GM12865 (cell line): ENCODE results near the gene PTPRR.

ENCODE experiments used
- DNase-seq: peaks from one replicate; pipeline ENCODE4 v3.0.0; 2010; ENCODE audit warnings: low read depth
- H3K4me3 ChIP-seq: 2 replicates; pipeline ENCODE4 v1.5.1; 2011; ENCODE audit warnings: mild to moderate bottlenecking, low read depth, low read length, control low read depth
- CTCF ChIP-seq: IDR thresholded peaks from 2 replicates; pipeline ENCODE4 v1.5.1; 2011; ENCODE audit warnings: low read length, control low read depth, low read depth, inconsistent platforms; ENCODE audit not compliant: insufficient read depth; ENCODE audit errors: missing control alignments

Gene PTPRR

GRCh38 chr12:70639535-70639934 lies 281.0 kb downstream of the PTPRR start:
- DNase-seq: no peak
- no peak for TF ChIP-seq CTCF
- no peak overlapping the region for H3K4me3 ChIP-seq

- no peak for DNase-seq
- TF ChIP-seq CTCF: no peak
- no peak overlapping the region for H3K4me3 ChIP-seq
Observed at GRCh38 chr12:70638639-70639360, 281.7 kb downstream of the PTPRR start.

DNA sequence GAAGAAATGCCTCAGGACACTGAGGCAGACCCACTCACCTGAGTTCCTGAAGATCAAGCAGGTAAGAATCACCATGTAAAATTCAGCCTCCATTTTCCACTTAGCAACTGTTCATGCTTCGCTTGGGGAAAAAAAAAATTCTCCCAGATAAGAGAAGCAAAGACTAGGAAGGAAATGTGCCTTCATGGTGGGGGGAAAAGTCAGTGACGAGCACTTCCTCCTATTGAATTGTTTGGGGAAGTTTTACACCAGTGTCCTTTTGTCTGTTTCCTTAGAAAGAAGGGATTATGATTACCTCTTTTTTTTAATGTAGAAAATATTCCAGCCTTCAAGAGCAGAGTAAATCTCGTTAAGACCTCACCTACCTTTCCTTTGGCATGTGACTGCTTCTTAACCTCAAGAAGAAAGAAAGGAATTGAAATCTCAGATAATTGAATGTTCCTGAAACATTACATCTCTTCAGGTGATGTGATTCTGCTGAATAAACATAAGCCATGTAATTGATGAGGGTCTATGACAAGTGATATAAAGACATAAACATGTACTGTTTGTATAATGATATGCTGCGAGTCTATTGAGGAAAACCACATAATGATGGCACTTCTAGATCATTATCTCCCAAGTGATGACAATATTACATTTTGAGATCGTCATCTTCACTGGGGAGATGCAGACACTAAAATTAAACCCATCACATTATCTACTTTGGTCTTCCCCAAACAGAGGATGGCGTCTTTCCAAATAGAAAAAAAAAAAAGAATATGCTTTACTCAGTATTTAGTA lies 283.0 kb downstream of the PTPRR start, which contains the start of gene PTPRB:
TSS of gene PTPRB (minus strand) at position 127 of the 783 bp plus-strand sequence. CDS start at position 93, 34 bp downstream.
- no peak for TF ChIP-seq CTCF
- H3K4me3 ChIP-seq: no peak within 1 kb of the TSS
- DNase-seq: no peak

DNA sequence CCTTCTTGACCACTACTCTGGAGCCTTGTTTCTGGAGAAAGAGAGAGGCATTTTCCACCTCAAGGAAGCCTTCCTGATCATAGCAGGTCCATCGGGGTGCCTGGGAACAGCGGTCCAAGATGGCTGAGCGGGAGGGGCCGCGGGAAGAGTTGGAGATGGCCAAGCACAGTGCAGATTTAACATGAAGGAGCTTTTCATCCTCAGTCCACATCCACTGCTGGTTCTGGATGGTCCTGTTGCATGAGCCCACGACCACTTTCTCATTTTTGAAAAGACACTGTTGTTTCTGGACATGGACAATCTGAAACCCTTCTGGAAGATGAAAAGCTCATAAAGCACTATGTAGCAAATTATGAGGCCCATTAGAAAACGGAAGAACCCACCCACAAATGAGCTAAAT lies 284.8 kb downstream of the PTPRR start:
- no peak overlapping the region for H3K4me3 ChIP-seq
- no peak for DNase-seq
- no peak for TF ChIP-seq CTCF

DNA sequence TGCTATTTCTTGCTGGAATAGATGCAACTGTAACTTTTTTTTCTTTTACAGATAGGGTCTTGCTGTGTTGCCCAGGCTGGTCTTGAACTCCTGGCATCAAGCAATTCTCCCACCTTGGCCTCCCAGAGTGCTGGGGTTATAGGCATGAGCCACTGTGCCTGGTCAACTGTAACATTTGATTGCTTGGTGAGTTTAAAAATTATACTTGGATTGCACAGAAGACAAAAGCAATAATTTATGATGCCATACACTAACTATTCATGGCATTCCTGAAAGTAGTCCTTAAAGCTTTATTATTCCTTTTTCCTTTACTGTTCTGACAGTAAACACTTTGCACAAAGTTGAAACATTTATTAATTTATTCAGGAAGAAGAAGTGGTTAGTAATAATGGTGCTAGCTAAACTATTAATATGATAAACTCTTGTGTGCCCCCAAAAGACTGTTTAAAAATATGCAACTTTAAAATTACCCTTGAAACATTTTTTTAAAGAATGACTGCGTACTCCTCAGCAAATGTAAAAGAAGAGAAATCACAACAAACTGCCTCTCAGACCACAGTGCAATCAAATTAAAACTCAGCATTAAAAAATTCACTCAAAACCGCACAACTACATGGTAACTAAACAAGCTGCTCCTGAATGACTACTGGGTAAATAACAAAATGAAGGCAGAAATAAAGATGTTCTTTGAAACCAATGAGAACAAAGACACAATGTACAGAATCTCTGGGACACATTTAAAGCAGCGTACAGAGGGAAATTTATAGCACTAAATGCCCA lies 291.6 kb downstream of the PTPRR start:
- DNase-seq: no peak
- no peak overlapping the region for H3K4me3 ChIP-seq
- no peak for TF ChIP-seq CTCF

DNA sequence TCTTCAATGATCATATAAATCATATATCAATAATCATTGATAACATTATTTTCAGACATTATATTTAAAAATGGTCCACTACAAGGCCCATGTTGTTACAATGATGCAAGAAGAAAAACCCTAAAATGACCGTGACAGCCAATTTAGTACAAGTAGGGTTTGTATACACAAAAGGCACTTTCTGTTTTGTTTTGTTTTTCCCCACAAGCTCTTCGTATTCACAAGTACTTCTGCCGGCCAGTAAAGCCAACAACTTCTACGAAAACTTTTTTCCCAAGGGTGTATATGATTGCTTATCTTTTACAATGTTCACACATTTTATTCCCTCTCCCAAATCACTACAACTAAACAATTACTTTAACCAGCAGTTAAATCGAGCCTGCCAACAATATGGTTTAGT lies 292.9 kb downstream of the PTPRR start:
- no peak for DNase-seq
- no peak for TF ChIP-seq CTCF
- no peak overlapping the region for H3K4me3 ChIP-seq
